GM19099 (cell line): Measurements from ENCODE around the gene VAPB.

Source experiments
- POLR2A ChIP-seq: IDR thresholded peaks from 3 replicates; pipeline ENCODE4 v1.6.1; 2011; ENCODE audit warnings: low read depth; ENCODE audit not compliant: insufficient read length; ENCODE audit errors: extremely low read depth

The VAPB gene

DNA sequence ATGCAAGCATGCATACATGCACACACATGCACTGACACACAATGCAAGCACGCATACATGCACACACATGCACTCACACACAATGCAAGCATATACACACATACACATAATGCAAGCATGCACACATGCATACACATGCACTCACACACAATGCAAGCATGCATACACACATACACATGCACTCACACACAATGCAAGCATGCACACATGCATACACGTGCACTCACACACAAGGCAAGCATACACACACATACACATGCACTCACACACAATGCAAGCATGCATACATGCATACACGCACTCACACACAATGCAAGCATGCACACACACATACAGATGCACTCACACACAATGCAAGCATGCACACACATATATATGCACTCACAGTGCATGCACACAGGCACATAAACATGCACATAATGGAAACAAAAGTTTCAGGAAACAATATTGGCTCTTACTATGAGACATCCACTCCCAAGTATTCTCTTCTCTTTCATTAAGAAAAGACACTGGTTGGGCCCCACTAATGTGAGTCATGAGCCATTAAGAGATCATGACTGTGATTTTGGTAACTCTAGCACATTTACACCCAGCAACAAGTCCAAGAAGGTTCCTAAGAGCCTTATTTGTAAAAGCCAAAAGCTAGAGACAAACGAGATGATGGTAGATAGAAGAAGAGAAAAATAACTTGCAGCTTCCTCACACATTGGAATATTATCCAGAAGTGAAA is 103.9 kb downstream of the VAPB start:
- TF ChIP-seq POLR2A, result no peak

DNA sequence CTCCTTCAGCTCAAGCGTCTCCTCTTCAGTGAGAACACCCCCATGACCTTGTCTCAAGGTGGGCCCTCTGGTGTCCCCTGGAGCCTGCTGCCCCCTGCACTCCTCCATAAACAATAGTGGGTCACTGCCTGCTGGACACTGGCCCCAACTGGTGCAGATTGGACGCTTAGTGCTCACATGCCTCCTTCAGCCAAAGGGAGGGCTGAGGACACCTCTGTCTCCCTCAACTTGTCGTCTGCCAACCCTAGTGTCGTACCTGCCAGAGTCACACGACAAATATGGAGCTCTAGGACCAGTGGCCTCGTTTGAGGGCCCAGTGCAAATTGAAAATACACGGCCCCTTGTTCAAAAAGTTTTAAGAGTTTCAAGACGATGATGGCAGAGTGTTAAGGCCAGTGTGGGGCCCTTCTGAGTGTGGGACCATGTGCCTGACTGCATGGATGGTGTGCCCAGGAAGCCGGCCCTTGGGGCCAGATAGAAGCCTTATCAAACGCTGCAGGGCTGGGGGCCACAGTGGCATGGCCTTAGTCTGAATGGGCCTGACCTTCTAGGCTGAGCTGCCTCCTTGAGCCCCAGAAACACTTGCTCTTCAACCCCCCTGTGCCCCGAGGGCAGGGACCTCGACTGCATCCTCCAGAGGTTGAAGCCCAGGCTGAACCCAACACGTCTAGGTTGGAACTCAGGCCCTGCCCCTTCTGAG is 106.0 kb downstream of the VAPB start:
- TF ChIP-seq POLR2A, result no peak

DNA sequence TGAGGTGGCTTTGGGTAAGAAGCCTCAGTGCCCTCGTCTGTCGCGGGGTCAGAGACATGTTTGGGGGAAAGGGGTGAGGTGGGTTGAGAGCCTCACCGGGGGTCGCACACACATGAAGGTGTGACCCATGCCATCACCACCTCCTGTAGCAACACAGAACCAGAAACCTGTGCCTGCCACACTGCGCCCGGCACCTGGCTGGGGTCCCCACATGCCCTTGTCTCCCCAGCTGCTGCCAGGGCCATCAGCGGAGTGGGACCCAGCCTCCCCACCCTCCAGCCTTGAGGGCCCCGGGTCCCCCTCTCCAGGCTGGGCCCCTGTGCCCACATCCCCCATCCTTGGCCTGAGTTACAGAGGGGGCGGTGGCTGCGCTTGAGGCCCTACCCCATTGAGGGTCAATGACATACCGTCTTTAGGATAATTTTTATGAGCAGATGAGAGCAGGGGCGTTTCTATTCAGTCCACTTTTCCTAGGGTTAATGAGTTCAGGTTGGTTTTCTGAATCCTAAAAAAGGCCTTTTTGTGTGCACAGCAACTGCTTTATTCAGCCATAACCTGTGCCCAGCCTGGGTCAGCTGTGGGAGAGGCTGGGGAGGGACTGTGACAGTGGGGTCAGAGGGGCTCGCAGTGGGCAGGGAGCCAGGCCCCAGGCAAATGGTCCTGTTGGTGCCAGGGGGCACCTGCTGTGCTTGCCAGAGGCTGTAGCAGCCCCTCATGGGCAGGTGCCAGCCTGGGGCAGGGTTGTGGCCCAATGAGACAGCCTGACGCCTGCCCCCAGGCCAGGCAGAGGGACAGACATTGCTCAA is 106.8 kb downstream of the VAPB start:
- no peak for TF ChIP-seq POLR2A

DNA sequence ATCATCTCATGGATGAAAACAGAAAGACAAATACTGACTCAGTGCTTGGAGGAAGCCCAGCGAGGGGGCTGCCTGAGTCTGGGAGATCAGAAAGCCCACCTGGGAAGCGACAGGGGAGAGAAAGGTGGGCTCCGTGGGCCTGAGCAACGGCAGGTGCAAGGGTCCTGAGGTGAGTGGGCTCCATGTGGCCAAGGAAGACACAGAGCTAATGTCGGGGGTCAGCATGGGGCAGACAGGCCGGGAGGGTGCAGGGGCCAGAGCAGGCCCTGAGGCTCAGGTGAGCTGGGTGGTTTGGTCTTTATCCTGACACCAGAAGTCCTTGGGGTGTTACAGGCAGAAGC is 107.4 kb downstream of the VAPB start:
- TF ChIP-seq POLR2A, result no peak

DNA sequence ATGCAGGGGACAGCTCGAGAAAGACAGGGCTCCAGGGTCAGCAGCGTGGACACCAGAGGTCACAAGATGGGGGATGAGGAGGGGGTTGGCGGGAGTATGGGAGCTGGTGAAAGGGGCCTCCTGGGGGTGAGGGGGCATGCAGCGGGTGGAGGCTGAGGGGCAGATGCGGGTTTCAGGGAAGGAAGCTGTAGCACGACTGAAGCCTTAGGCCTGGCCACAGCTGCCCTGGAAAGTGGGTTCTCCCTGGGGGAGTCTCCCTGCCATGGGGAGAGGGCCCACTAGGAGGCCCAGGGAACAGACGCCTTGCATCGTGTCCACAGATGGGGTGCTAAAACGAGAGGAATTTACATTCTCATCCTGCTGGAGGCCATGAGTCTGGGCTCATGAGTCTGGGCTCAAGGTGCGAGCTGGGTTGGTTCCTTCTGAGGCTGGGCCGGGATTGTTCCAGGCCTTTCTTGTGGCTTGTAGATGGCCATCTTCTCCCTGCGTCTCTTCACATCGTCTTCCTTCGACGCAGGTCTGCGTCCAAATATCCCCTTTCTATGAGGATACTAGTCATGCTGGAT is 108.1 kb downstream of the VAPB start:
- TF ChIP-seq POLR2A, result no peak

DNA sequence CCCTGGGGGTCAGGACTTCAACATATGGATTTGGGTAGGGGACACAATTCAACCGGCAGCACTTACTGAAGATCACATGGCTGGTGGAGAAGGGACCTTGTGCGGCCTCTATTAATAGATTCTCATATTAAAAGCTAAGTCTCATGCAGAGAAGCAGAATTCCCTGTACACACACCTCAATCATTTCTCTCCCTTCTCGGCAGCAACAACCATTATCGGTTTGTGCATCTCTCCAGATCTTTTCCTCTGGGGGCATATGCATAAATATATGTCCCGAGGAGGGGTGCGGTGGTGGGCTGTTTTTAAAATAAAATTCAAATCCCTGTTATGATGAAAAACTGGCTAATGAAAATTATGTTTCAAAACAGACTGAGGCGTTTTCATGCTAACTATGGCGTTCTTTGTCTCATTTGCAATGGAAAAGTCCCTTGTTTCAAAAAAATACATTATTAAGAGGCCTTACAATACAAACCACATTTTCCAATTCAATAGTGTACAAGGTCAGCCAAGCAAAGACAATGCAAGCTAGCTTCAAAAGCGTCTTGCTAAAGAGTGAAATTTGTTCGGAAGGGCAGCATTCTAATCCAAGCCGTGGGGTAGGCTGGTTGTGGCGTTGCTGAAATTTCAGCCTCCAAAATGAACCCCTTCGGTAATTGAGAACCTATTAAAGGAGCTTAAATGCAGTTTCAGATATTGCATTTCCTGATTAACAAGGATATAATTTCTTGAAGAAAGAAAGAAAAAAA is 108.9 kb downstream of the VAPB start:
- TF ChIP-seq POLR2A, result no peak

DNA sequence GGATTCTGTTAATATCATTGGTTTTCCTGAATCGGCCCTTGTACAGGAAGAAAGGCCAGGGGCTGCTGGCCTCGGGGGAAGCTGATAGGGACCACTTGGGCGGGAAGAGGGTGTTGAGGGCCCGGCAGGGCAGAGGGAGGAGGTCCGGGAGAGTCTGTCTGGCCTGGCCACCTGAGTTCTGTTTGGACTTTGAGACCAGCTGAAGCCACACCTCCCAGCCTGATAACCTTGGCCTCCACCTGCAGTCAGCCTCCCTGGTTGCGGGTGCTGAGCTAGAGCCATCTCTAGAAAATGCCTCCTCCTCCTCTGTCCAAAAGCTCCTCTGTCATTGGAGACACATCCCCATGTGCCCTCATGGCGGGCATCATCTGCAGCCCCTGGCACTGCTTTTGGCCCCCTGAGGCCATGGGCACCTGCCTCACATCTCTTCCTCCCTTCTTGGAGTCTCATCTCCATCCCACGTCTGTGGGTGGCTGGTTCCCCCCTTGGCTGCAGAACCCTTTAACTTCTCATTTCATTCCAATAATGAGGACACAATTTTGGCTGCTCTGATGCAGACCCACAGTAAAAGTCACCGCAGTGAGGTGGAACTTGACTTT is 109.5 kb downstream of the VAPB start:
- no peak for TF ChIP-seq POLR2A

DNA sequence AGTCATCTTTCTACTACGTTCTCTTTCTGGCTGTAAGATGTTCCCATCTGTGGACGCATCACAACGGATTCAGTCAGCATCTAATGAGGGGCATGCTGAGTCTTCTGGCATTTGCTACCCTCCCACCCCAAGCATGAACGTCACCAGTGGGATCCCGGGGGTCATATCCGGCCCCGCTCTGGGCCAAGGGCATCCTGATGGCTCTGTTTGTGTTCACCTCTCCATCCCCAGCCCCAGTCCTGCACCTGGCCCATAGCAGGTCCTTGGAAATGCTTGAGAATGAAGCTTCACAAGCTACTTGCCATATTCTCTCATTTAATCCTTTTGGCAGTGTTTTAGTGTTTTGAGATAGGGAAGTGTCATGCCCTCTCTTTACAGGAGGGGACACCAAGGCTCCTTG is 111.2 kb downstream of the VAPB start:
- TF ChIP-seq POLR2A, result no peak
